Liver (tissue), 9 donors: ENCODE measurements around the gene SLC22A12. TPM values are rescaled to one million over a fixed set of nuclear protein-coding genes. Genes with fewer than 3 reads are reported as not detected.
A peak's percentile ranks its signal among the peaks of the same experiment; 100 is the strongest.

Experiments used
- DNase-seq: peaks from one replicate; pipeline ENCODE4 v3.0.0-alpha.2; 2017; ENCODE audit warnings: low spot score
- H3K27ac ChIP-seq, 2 donors: one replicate each; pipeline ENCODE4 v1.7.0; 2013; ENCODE audit warnings: inconsistent platforms in 2 of 2, low read length in 2 of 2, control low read depth in 1 of 2, low read depth in 1 of 2, mild to moderate bottlenecking in 1 of 2
- H3K27me3 ChIP-seq, 4 donors: one replicate each; pipeline versions ENCODE4 v1.6.1 to v1.7.0; 2013; ENCODE audit warnings: low read length in 3 of 4, inconsistent platforms in 1 of 4, mild to moderate bottlenecking in 1 of 4, moderate library complexity in 1 of 4; ENCODE audit not compliant: control insufficient read depth in 4 of 4, insufficient read depth in 4 of 4
- H3K36me3 ChIP-seq, 4 donors: one replicate each; pipeline versions ENCODE4 v1.6.1 to v1.7.0; 2013; ENCODE audit warnings: low read length in 3 of 4, mild to moderate bottlenecking in 3 of 4, low read depth in 1 of 4, moderate library complexity in 1 of 4; ENCODE audit not compliant: control insufficient read depth in 4 of 4, insufficient read depth in 3 of 4
- H3K4me1 ChIP-seq, 4 donors: one replicate each; pipeline versions ENCODE4 v1.6.1 to v1.7.0; 2013; ENCODE audit warnings: low read length in 3 of 4, mild to moderate bottlenecking in 3 of 4, moderate library complexity in 1 of 4; ENCODE audit not compliant: control insufficient read depth in 4 of 4, insufficient read depth in 4 of 4
- H3K4me3 ChIP-seq, 3 donors: one replicate each; pipeline versions ENCODE4 v1.6.1 to v1.7.0; 2013; ENCODE audit warnings: low read length in 3 of 3, control low read depth in 1 of 3, low read depth in 1 of 3, mild to moderate bottlenecking in 1 of 3
- H3K9ac ChIP-seq, 2 donors: one replicate each; pipeline ENCODE4 v1.7.0; 2013; ENCODE audit warnings: low read length in 2 of 2, mild to moderate bottlenecking in 2 of 2, moderate library complexity in 2 of 2, control low read depth in 1 of 2, low read depth in 1 of 2
- H3K9me3 ChIP-seq, 4 donors: one replicate each; pipeline versions ENCODE4 v1.6.1 to v1.7.0; 2013; ENCODE audit warnings: low read length in 3 of 4; ENCODE audit not compliant: control insufficient read depth in 4 of 4
- EGR1 ChIP-seq, 2 donors: IDR thresholded peaks; 2 replicates each; pipeline ENCODE4 v1.6.1; 2016 to 2018; ENCODE audit warnings: antibody characterized with exemption in 2 of 2, low read depth in 2 of 2
- FOXA1 ChIP-seq: IDR thresholded peaks from 2 replicates; pipeline ENCODE4 v1.6.1; 2016; ENCODE audit warnings: antibody characterized with exemption
- HNF4A ChIP-seq, 2 donors: conservative IDR thresholded peaks; 2 replicates each; pipeline ENCODE4 v1.6.1; 2016; ENCODE audit warnings: antibody characterized with exemption in 2 of 2, mild to moderate bottlenecking in 2 of 2
- JUND ChIP-seq, 2 donors: IDR thresholded peaks; 2 replicates each; pipeline ENCODE4 v1.6.1; 2016; ENCODE audit warnings: antibody characterized with exemption in 2 of 2
- NR2F2 ChIP-seq: IDR thresholded peaks from 2 replicates; pipeline ENCODE4 v1.6.1; 2016; ENCODE audit warnings: antibody characterized with exemption
- RAD21 ChIP-seq, 2 donors: IDR thresholded peaks; 2 replicates each; pipeline ENCODE4 v1.6.1; 2016; ENCODE audit warnings: antibody characterized with exemption in 2 of 2, mild to moderate bottlenecking in 2 of 2
- SP1 ChIP-seq: IDR thresholded peaks from 2 replicates; pipeline ENCODE4 v1.6.1; 2018; ENCODE audit warnings: antibody characterized with exemption, mild to moderate bottlenecking
- TAF1 ChIP-seq: conservative IDR thresholded peaks from 2 replicates; pipeline ENCODE4 v1.6.1; 2016; ENCODE audit warnings: antibody characterized with exemption, mild to moderate bottlenecking
- YY1 ChIP-seq: IDR thresholded peaks from 2 replicates; pipeline ENCODE4 v1.6.1; 2016; ENCODE audit warnings: antibody characterized with exemption, mild to moderate bottlenecking
- WGBS: extraction: QIAGEN DNeasy Blood & Tissue Kit; methylation state at CpG from one replicate; pipeline ENCODE4 v1.1.7; 2013; 5-methylcytosine and 5-hydroxymethylcytosine counted together
- polyA plus RNA-seq, 2 donors: library from polyadenylated mRNA; stranded (reverse) in 1 of 2; unstranded in 1 of 2; fragments of 200-250 nt in 1 of 2; fragments of >200 nt in 1 of 2; fragmentation: Nextera tagmentation in 1 of 2; extraction: Ambion mirVana in 1 of 2; gene quantifications; one replicate each; pipeline versions ENCODE4 v1.2.1 to v1.2.3, GENCODE V29; 2013 to 2015
- total RNA-seq, 2 donors: library from RNA; depleted of rRNA; stranded (reverse); fragments of >200 nt; gene quantifications; one replicate each; pipeline ENCODE4 v1.2.3, GENCODE V29; 2014
- TF ChIP-seq, protein P1 (sequence below): IDR thresholded peaks from 2 replicates; pipeline ENCODE4 v1.6.1; 2016; ENCODE audit warnings: antibody characterized with exemption
- TF ChIP-seq, protein P2 (sequence below): IDR thresholded peaks from 2 replicates; pipeline ENCODE4 v1.6.1; 2016; ENCODE audit warnings: antibody characterized with exemption
- TF ChIP-seq, protein P3 (sequence below): fragments of 150-350 bp; IDR thresholded peaks from 2 replicates; pipeline ENCODE4 v1.5.1; 2017; ENCODE audit warnings: improper control_type of control experiment, low read depth, low read length; ENCODE audit not compliant: missing input control
- TF ChIP-seq, protein P4 (sequence below): IDR thresholded peaks from 2 replicates; pipeline ENCODE4 v1.6.1; 2016; ENCODE audit warnings: antibody characterized with exemption, mild to moderate bottlenecking
- donor health status: healthy.
- donor health status: healthy.
- donor health status: healthy.
- donor health status: healthy.
- donor health status: healthy.

Gene SLC22A12
- total and polyA plus RNA-seq, 4 donors, result under 0.01 to 0.02 TPM; not detected in 2

DNA sequence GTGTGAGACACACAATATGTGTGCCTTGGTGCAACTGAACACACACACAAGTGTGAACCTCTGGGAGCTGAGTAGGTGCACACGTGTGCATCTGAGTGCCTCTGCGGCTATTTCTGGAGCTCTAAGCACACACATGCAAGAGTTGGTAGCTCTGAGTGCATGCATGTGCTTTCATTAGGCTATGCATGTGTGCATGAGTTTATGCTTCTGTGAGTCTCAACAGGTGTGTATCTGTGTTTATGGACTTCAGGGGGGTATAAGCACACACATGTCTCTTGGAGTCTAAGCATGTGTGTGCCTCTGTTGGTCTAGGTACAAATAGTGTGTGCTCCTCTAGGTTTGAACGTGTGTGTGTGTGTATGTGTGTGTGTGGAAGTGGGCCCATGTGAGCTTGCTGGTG, 25.8 kb downstream of the SLC22A12 start:
- no peak for DNase-seq
- Histone ChIP-seq H3K9ac (no peak overlapping the region), H3K4me1 (peaks cover 7 to 19% (median 14%) of the 10 kb centered on the region in 4 donors), H3K9me3 (no peaks in the 10 kb centered on the region), H3K4me3 (no peak overlapping the region), H3K27me3 (no peaks in the 10 kb centered on the region), H3K36me3 (no peaks in the 10 kb centered on the region), H3K27ac (no peak overlapping the region)
- WGBS, result 93% methylated on average over 3 of the region's 3 CpGs
- TF ChIP-seq, protein P1, sequence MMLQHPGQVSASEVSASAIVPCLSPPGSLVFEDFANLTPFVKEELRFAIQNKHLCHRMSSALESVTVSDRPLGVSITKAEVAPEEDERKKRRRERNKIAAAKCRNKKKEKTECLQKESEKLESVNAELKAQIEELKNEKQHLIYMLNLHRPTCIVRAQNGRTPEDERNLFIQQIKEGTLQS, result no peak
- TF ChIP-seq RAD21 (IDR thresholded peaks at IDR 0.05), result no peak
- no peak for TF ChIP-seq NR2F2

DNA sequence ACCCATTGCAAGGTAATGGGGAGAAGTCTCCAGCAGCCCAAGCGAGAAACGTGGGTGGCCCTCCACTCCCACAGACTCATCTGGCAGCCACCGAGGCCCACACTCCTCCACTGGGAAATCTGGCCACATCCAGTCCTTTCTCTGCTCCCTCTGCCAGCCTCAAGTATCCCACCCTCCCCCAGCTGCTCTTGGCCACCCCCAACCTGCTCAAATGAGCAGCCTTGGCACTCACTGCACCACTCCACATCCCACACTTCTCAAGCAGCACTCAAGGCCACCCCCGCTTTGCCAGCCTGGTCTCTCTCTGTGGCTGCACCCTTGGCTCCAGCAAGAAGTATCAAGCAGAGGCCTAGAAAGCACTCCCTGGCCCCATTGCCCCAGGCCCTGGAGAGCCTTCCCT, 28.2 kb downstream of the SLC22A12 start:
- WGBS, result 92% methylated on average over 4 of the region's 4 CpGs
- H3K9me3 ChIP-seq, result no peaks in the 10 kb centered on the region
- no peaks in the 10 kb centered on the region for H3K36me3 ChIP-seq
- H3K27me3 ChIP-seq, result no peaks in the 10 kb centered on the region
- no peak for TF ChIP-seq FOXA1
- no peak for TF ChIP-seq NR2F2
- H3K4me3 ChIP-seq, result peak overlapping the region in 1 of 3 donors; percentile 3
- H3K9ac ChIP-seq, result no peak overlapping the region
- no peak for DNase-seq
- H3K27ac ChIP-seq, result peak overlapping the region; percentile 49 to 56
- H3K4me1 ChIP-seq, result peaks cover 7 to 19% (median 14%) of the 10 kb centered on the region in 4 donors

DNA sequence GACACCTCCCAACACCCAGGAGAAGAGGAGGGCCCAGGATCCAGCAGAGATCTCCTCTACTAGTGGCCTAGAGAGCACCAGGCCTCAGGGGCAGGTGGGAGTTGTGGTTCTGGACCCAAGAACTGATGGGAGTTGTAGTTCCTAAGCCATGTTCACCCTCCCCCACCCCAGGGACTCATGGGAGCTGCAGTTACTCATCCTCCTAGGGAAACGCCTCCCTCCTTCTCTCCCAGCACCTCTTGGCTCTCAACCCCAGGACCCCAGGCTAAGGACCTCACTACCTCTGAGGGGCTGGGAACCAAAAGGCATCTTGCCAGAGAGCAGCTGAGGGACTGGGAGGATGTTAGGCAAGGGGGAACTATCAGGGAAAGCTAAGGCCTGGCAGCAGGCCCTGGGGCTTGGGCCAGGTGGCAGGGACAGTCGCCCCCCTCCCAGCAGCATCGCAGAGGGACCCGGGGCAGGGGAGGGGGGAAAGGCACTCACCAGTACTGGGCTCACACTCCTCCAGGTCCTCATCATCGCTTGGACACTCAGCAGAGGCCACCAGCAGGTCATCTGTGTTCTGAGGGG, 28.9 kb downstream of the SLC22A12 start:
- peak overlapping the region; percentile 49 to 56 for H3K27ac ChIP-seq
- peaks cover 7 to 19% (median 14%) of the 10 kb centered on the region in 4 donors for H3K4me1 ChIP-seq
- 64% methylated on average over 5 of the region's 5 CpGs for WGBS
- no peaks in the 10 kb centered on the region for H3K36me3 ChIP-seq
- H3K9ac ChIP-seq, result no peak overlapping the region
- TF ChIP-seq EGR1 (IDR thresholded peaks at IDR 0.05; ENCODE audit: low read depth in 2 of 2) (no peak), JUND (IDR thresholded peaks at IDR 0.05) (no peak), HNF4A (conservative IDR thresholded peaks at IDR 0.05) (no peak), TAF1 (no peak), SP1 (no peak), YY1 (no peak), NR2F2 (no peak), RAD21 (IDR thresholded peaks at IDR 0.05) (no peak), FOXA1 (no peak)
- TF ChIP-seq, protein P2, sequence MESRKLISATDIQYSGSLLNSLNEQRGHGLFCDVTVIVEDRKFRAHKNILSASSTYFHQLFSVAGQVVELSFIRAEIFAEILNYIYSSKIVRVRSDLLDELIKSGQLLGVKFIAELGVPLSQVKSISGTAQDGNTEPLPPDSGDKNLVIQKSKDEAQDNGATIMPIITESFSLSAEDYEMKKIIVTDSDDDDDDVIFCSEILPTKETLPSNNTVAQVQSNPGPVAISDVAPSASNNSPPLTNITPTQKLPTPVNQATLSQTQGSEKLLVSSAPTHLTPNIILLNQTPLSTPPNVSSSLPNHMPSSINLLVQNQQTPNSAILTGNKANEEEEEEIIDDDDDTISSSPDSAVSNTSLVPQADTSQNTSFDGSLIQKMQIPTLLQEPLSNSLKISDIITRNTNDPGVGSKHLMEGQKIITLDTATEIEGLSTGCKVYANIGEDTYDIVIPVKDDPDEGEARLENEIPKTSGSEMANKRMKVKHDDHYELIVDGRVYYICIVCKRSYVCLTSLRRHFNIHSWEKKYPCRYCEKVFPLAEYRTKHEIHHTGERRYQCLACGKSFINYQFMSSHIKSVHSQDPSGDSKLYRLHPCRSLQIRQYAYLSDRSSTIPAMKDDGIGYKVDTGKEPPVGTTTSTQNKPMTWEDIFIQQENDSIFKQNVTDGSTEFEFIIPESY, result no peak
- TF ChIP-seq, protein P1, result no peak
- TF ChIP-seq, protein P3, sequence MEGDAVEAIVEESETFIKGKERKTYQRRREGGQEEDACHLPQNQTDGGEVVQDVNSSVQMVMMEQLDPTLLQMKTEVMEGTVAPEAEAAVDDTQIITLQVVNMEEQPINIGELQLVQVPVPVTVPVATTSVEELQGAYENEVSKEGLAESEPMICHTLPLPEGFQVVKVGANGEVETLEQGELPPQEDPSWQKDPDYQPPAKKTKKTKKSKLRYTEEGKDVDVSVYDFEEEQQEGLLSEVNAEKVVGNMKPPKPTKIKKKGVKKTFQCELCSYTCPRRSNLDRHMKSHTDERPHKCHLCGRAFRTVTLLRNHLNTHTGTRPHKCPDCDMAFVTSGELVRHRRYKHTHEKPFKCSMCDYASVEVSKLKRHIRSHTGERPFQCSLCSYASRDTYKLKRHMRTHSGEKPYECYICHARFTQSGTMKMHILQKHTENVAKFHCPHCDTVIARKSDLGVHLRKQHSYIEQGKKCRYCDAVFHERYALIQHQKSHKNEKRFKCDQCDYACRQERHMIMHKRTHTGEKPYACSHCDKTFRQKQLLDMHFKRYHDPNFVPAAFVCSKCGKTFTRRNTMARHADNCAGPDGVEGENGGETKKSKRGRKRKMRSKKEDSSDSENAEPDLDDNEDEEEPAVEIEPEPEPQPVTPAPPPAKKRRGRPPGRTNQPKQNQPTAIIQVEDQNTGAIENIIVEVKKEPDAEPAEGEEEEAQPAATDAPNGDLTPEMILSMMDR, result no peak
- TF ChIP-seq, protein P4, sequence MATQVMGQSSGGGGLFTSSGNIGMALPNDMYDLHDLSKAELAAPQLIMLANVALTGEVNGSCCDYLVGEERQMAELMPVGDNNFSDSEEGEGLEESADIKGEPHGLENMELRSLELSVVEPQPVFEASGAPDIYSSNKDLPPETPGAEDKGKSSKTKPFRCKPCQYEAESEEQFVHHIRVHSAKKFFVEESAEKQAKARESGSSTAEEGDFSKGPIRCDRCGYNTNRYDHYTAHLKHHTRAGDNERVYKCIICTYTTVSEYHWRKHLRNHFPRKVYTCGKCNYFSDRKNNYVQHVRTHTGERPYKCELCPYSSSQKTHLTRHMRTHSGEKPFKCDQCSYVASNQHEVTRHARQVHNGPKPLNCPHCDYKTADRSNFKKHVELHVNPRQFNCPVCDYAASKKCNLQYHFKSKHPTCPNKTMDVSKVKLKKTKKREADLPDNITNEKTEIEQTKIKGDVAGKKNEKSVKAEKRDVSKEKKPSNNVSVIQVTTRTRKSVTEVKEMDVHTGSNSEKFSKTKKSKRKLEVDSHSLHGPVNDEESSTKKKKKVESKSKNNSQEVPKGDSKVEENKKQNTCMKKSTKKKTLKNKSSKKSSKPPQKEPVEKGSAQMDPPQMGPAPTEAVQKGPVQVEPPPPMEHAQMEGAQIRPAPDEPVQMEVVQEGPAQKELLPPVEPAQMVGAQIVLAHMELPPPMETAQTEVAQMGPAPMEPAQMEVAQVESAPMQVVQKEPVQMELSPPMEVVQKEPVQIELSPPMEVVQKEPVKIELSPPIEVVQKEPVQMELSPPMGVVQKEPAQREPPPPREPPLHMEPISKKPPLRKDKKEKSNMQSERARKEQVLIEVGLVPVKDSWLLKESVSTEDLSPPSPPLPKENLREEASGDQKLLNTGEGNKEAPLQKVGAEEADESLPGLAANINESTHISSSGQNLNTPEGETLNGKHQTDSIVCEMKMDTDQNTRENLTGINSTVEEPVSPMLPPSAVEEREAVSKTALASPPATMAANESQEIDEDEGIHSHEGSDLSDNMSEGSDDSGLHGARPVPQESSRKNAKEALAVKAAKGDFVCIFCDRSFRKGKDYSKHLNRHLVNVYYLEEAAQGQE, result no peak
- H3K9me3 ChIP-seq, result no peaks in the 10 kb centered on the region
- H3K4me3 ChIP-seq, result peak overlapping the region; percentile 4 to 20 (median 7)
- H3K27me3 ChIP-seq, result no peaks in the 10 kb centered on the region
- DNase-seq, result no peak
